Erythroblast (primary cell): ENCODE data around the gene MISP3.
"Not testable (repeated sequence)": the region's sequence is repeated elsewhere in the genome, so short reads cannot be mapped to it uniquely, and the experiment has no call there.

ENCODE experiments used
- GATA1 ChIP-seq: IDR thresholded peaks from 2 replicates; pipeline ENCODE4 v1.6.1; 2011; ENCODE audit warnings: low read depth, mild to moderate bottlenecking, control low read depth, low read length, moderate library complexity
- POLR2A ChIP-seq: IDR thresholded peaks from 2 replicates; pipeline ENCODE4 v1.6.1; 2011; ENCODE audit warnings: mild to moderate bottlenecking, low read length

DNA sequence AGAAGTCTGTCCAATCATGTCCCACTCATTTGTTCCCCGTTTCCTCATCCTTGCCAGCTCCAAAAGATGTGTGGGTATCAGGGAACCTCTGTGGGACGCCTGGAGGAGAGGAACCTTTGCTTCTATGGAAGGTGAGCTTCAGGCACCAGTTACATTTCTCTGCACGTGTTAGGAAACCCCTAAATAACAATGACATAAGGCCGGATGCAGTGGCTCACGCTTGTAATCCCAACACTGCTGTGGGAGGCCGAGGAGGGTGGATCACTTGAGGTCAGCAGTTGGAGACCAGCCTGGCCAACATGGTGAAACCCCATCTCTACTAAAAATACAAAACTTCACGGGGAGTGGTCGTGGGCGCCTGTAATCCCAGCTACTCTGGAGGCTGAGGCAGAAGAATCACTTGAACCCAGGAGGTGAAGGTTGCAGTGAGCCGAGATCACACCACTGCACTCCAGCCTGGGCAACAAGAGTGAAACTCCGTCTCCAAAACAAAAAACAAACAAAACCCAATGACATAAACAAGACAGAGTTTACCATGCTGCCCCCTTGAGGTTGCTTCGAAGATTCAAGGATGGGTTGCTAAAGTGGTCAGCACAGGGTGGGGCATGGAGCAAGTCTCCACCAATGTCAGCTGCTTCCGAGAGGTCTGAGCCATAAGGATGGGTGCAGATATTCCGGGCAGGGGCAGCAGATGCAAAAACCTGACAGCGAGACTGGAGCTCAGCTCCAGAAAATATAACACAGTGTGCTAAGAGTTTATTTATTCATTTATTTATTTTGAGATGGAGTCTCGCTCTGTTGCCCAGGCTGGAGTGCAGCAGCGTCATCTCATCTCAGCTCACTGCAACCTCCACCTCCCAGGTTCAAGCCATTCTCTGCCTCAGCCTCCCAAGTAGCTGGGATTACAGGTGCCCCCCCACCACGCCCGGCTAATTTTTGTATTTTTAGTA, 29.7 kb upstream of the MISP3 start:
- not testable (repeated sequence) for TF ChIP-seq POLR2A, GATA1
